CD4-positive, CD25-positive, alpha-beta regulatory T cell (primary cell): Measurements from ENCODE around the gene FARP1. TPM values are rescaled to one million over a fixed set of nuclear protein-coding genes. Genes with fewer than 3 reads are reported as not detected.

ENCODE experiments used
- ATAC-seq, 2 donors: fragments of 150-1000 bp; cut with Tn5 transposase; one replicate each; pipeline ENCODE4 v1.10.0; 2021; ENCODE audit warnings: low read depth in 2 of 2, moderate number of reproducible peaks in 2 of 2, moderate library complexity in 1 of 2
- DNase-seq, 3 donors: peaks; one replicate each; pipeline versions ENCODE4 v3.0.0 to v3.0.0-alpha.2; 2012 to 2022; ENCODE audit warnings: mixed read lengths in 1 of 3
- H3K27ac ChIP-seq: one replicate; pipeline ENCODE4 v1.7.0; 2013; ENCODE audit warnings: mild to moderate bottlenecking, low read length; ENCODE audit not compliant: insufficient read depth, poor library complexity, severe bottlenecking
- H3K27me3 ChIP-seq: one replicate; pipeline ENCODE4 v1.7.0; 2013; ENCODE audit warnings: low read length; ENCODE audit not compliant: control insufficient read depth, insufficient read depth
- H3K36me3 ChIP-seq: one replicate; pipeline ENCODE4 v1.7.0; 2013; ENCODE audit warnings: mild to moderate bottlenecking, low read length, moderate library complexity; ENCODE audit not compliant: control insufficient read depth, insufficient read depth
- H3K4me1 ChIP-seq: 2 replicates; pipeline ENCODE4 v1.7.0; 2013; ENCODE audit warnings: mild to moderate bottlenecking, low read length; ENCODE audit not compliant: insufficient read depth, control insufficient read depth, poor library complexity, severe bottlenecking
- H3K4me3 ChIP-seq: one replicate; pipeline ENCODE4 v1.7.0; 2013; ENCODE audit warnings: low read depth, mild to moderate bottlenecking, low read length, moderate library complexity
- H3K9me3 ChIP-seq, 2 experiments: 1 replicate in 1 of 2; 2 replicates in 1 of 2; pipeline ENCODE4 v1.7.0; 2013; ENCODE audit warnings: low read length in 2 of 2, mild to moderate bottlenecking in 1 of 2, moderate library complexity in 1 of 2; ENCODE audit not compliant: control insufficient read depth in 2 of 2
- H3K27ac Mint-ChIP-seq, 3 donors: one replicate each; pipeline ENCODE4 v1.8.0; 2020 to 2022; ENCODE audit warnings: mild to moderate bottlenecking in 3 of 3, mixed read lengths in 3 of 3, moderate library complexity in 2 of 3
- H3K27me3 Mint-ChIP-seq: one replicate; pipeline ENCODE4 v1.8.0; 2022; ENCODE audit warnings: mild to moderate bottlenecking, mixed read lengths
- H3K36me3 Mint-ChIP-seq: one replicate; pipeline ENCODE4 v1.8.0; 2020; ENCODE audit warnings: mixed read lengths
- H3K4me1 Mint-ChIP-seq, 4 donors: one replicate each; pipeline ENCODE4 v1.8.0; 2020 to 2022; ENCODE audit warnings: mixed read lengths in 4 of 4, mild to moderate bottlenecking in 1 of 4
- H3K4me3 Mint-ChIP-seq, 4 donors: one replicate each; pipeline ENCODE4 v1.8.0; 2020 to 2022; ENCODE audit warnings: mild to moderate bottlenecking in 4 of 4, mixed read lengths in 4 of 4, moderate library complexity in 3 of 4
- H3K9me3 Mint-ChIP-seq, 7 donors: one replicate each; pipeline ENCODE4 v1.8.0; 2020 to 2022; ENCODE audit warnings: mixed read lengths in 7 of 7, mild to moderate bottlenecking in 3 of 7, moderate library complexity in 2 of 7
- polyA plus RNA-seq, 4 donors: library from polyadenylated mRNA; unstranded; fragments of 300-500 nt; fragmentation: Illumina TruSeq; gene quantifications; one replicate each; pipeline ENCODE4 v1.2.3, GENCODE V29; 2021
- total RNA-seq: library from RNA; stranded (reverse); gene quantifications from one replicate; pipeline ENCODE4 v1.2.3, GENCODE V29; 2022

FARP1 gene
- total and polyA plus RNA-seq, 5 donors from 2014 or later: 0.25 to 0.79 (median 0.46) TPM

GRCh38 chr13:98313023-98313921 lies 170.4 kb downstream of the FARP1 start:
- peaks cover 19% of the 10 kb centered on the region for H3K27me3 Mint-ChIP-seq
- no peaks in the 10 kb centered on the region for H3K9me3 ChIP-seq
- DNase-seq (no peak), ATAC-seq (no peak)
- no peaks in the 10 kb centered on the region for H3K36me3 ChIP-seq
- H3K9me3 Mint-ChIP-seq: peaks cover 0 to 2% (median 0%) of the 10 kb centered on the region in 7 donors
- H3K4me1 ChIP-seq: no peaks in the 10 kb centered on the region
- H3K4me3 ChIP-seq: no peak overlapping the region
- H3K27ac ChIP-seq: no peak overlapping the region
- H3K4me3 Mint-ChIP-seq: no peak overlapping the region
- H3K27me3 ChIP-seq: no peaks in the 10 kb centered on the region
- H3K4me1 Mint-ChIP-seq: no peaks in the 10 kb centered on the region
- H3K36me3 Mint-ChIP-seq: no peaks in the 10 kb centered on the region
- no peak overlapping the region for H3K27ac Mint-ChIP-seq

- Mint-ChIP-seq H3K4me1 (no peaks in the 10 kb centered on the region), H3K27me3 (peaks cover 19% of the 10 kb centered on the region), H3K27ac (no peak overlapping the region)
These were observed 171.0 kb downstream of the FARP1 start for GRCh38 chr13:98313922-98314292.

GRCh38 chr13:98315466-98315865 lies 172.6 kb downstream of the FARP1 start:
- Histone ChIP-seq H3K36me3 (no peaks in the 10 kb centered on the region), H3K4me1 (no peaks in the 10 kb centered on the region), H3K27me3 (no peaks in the 10 kb centered on the region), H3K4me3 (no peak overlapping the region), H3K27ac (no peak overlapping the region), H3K9me3 (no peaks in the 10 kb centered on the region)
- DNase-seq (no peak), ATAC-seq (no peak)
- H3K27ac Mint-ChIP-seq: no peak overlapping the region
- no peak overlapping the region for H3K4me3 Mint-ChIP-seq
- peaks cover 16% of the 10 kb centered on the region for H3K27me3 Mint-ChIP-seq
- no peaks in the 10 kb centered on the region for H3K36me3 Mint-ChIP-seq
- no peaks in the 10 kb centered on the region for H3K4me1 Mint-ChIP-seq
- peaks cover 0 to 2% (median 0%) of the 10 kb centered on the region in 7 donors for H3K9me3 Mint-ChIP-seq

More at GRCh38 chr13:98313922-98314292, 171.0 kb downstream of the FARP1 start:
- Mint-ChIP-seq H3K4me3 (no peak overlapping the region), H3K36me3 (no peaks in the 10 kb centered on the region), H3K9me3 (peaks cover 0 to 2% (median 0%) of the 10 kb centered on the region in 7 donors)
- no peak overlapping the region for H3K27ac ChIP-seq
- no peaks in the 10 kb centered on the region for H3K36me3 ChIP-seq
- no peak for DNase-seq
- no peaks in the 10 kb centered on the region for H3K9me3 ChIP-seq
- H3K4me3 ChIP-seq: no peak overlapping the region
- no peak for ATAC-seq
- no peaks in the 10 kb centered on the region for H3K27me3 ChIP-seq
- no peaks in the 10 kb centered on the region for H3K4me1 ChIP-seq

- Mint-ChIP-seq H3K9me3 (peaks cover 0 to 2% (median 0%) of the 10 kb centered on the region in 7 donors), H3K27me3 (peaks cover 16% of the 10 kb centered on the region), H3K4me1 (no peaks in the 10 kb centered on the region), H3K36me3 (no peaks in the 10 kb centered on the region), H3K4me3 (no peak overlapping the region), H3K27ac (no peak overlapping the region)
- DNase-seq: no peak
- ATAC-seq: no peak
- no peaks in the 10 kb centered on the region for H3K9me3 ChIP-seq
- H3K4me1 ChIP-seq: no peaks in the 10 kb centered on the region
- H3K27me3 ChIP-seq: no peaks in the 10 kb centered on the region
- no peak overlapping the region for H3K4me3 ChIP-seq
- no peak overlapping the region for H3K27ac ChIP-seq
- H3K36me3 ChIP-seq: no peaks in the 10 kb centered on the region
These were observed 173.0 kb downstream of the FARP1 start for GRCh38 chr13:98315902-98316301.

- Mint-ChIP-seq H3K4me1 (no peaks in the 10 kb centered on the region), H3K27me3 (peaks cover 16% of the 10 kb centered on the region), H3K27ac (no peak overlapping the region), H3K36me3 (no peaks in the 10 kb centered on the region), H3K4me3 (no peak overlapping the region), H3K9me3 (peaks cover 0 to 2% (median 0%) of the 10 kb centered on the region in 7 donors)
- no peak overlapping the region for H3K4me3 ChIP-seq
- H3K27me3 ChIP-seq: no peaks in the 10 kb centered on the region
- H3K36me3 ChIP-seq: no peaks in the 10 kb centered on the region
- H3K4me1 ChIP-seq: no peaks in the 10 kb centered on the region
- no peak for ATAC-seq
- H3K9me3 ChIP-seq: no peaks in the 10 kb centered on the region
- no peak overlapping the region for H3K27ac ChIP-seq
- DNase-seq: no peak
These were observed 174.8 kb downstream of the FARP1 start for GRCh38 chr13:98317573-98318171.

- Mint-ChIP-seq H3K4me1 (no peaks in the 10 kb centered on the region), H3K4me3 (no peak overlapping the region), H3K9me3 (peaks cover 0 to 2% (median 0%) of the 10 kb centered on the region in 7 donors), H3K27me3 (peaks cover 16% of the 10 kb centered on the region), H3K27ac (no peak overlapping the region), H3K36me3 (no peaks in the 10 kb centered on the region)
- H3K36me3 ChIP-seq: no peaks in the 10 kb centered on the region
- DNase-seq (no peak), ATAC-seq (no peak)
- no peaks in the 10 kb centered on the region for H3K4me1 ChIP-seq
- no peaks in the 10 kb centered on the region for H3K27me3 ChIP-seq
- H3K4me3 ChIP-seq: no peak overlapping the region
- H3K9me3 ChIP-seq: no peaks in the 10 kb centered on the region
- no peak overlapping the region for H3K27ac ChIP-seq
These were observed 175.5 kb downstream of the FARP1 start for GRCh38 chr13:98318263-98318878.

GRCh38 chr13:98320561-98321105 lies 177.7 kb downstream of the FARP1 start:
- H3K27ac Mint-ChIP-seq: no peak overlapping the region
- Histone ChIP-seq H3K4me3 (no peak overlapping the region), H3K9me3 (no peaks in the 10 kb centered on the region), H3K36me3 (no peaks in the 10 kb centered on the region), H3K4me1 (no peaks in the 10 kb centered on the region), H3K27ac (no peak overlapping the region), H3K27me3 (peaks cover 4% of the 10 kb centered on the region)
- H3K36me3 Mint-ChIP-seq: no peaks in the 10 kb centered on the region
- ATAC-seq (no peak), DNase-seq (no peak)
- peaks cover 0 to 2% (median 0%) of the 10 kb centered on the region in 7 donors for H3K9me3 Mint-ChIP-seq
- H3K4me1 Mint-ChIP-seq: no peaks in the 10 kb centered on the region
- H3K4me3 Mint-ChIP-seq: no peak overlapping the region
- H3K27me3 Mint-ChIP-seq: peaks cover 10% of the 10 kb centered on the region
